Esophagus muscularis mucosa (tissue), 3 donors: ENCODE data around the gene DTNBP1.

ENCODE experiments used
- CTCF ChIP-seq, 3 experiments: fragments of 200-600 bp in 2 of 3; fragments of 450-650 bp in 1 of 3; sonication (generic) in 2 of 3; IDR thresholded peaks; one replicate each; pipeline ENCODE4 v1.5.1; 2017 to 2019; ENCODE audit warnings: antibody characterized with exemption in 3 of 3, mild to moderate bottlenecking in 2 of 3, moderate library complexity in 1 of 3
- EP300 ChIP-seq: sonication (generic); formaldehyde crosslinking; IDR thresholded peaks from one replicate; pipeline ENCODE4 v1.6.1; 2017; ENCODE audit warnings: antibody characterized with exemption

- TF ChIP-seq CTCF (IDR thresholded peaks at IDR 0.05): no peak
- no peak for TF ChIP-seq EP300
Observed at GRCh38 chr6:15534974-15535373, 127.9 kb downstream of the DTNBP1 start.
